ENCODE measurements around the gene NSMCE4A. TPM values are rescaled to one million over a fixed set of nuclear protein-coding genes. Genes with fewer than 3 reads are reported as not detected.

NSMCE4A gene
- total RNA-seq, 3 donors from 2014 or later = 50.2 to 69.8 (median 62.2) TPM

- peaks cover 11% of the 10 kb centered on the region for H3K9me3 ChIP-seq
- H3K4me1 ChIP-seq (ENCODE audit: low read depth) = no peaks in the 10 kb centered on the region
- H3K36me3 ChIP-seq (ENCODE audit: low read depth) = no peaks in the 10 kb centered on the region
- no peak for ATAC-seq
- no peak for TF ChIP-seq CTCF (IDR thresholded peaks at IDR 0.05)
- no peak for DNase-seq
- H3K4me3 ChIP-seq = no peak overlapping the region
- intact Hi-C loops (cut with DNase I, micrococcal nuclease) = no loop called here
Measured at GRCh38 chr10:121983852-121984251, 8.8 kb upstream of the NSMCE4A start.

GRCh38 chr10:121981346-121981745 is 6.3 kb upstream of the NSMCE4A start:
- ATAC-seq (no peak), DNase-seq (no peak)
- H3K9me3 ChIP-seq = peaks cover 11% of the 10 kb centered on the region
- no peaks in the 10 kb centered on the region for H3K36me3 ChIP-seq (ENCODE audit: low read depth)
- intact Hi-C loops (cut with DNase I, micrococcal nuclease) = no loop called here
- H3K4me1 ChIP-seq (ENCODE audit: low read depth) = no peaks in the 10 kb centered on the region
- H3K4me3 ChIP-seq = no peak overlapping the region
- TF ChIP-seq CTCF (IDR thresholded peaks at IDR 0.05) = no peak

- DNase-seq (no peak), ATAC-seq (no peak)
- TF ChIP-seq CTCF (IDR thresholded peaks at IDR 0.05) = no peak
- Histone ChIP-seq H3K9me3 (no peaks in the 10 kb centered on the region), H3K4me1 (ENCODE audit: low read depth) (peaks cover 5% of the 10 kb centered on the region), H3K4me3 (no peak overlapping the region), H3K36me3 (ENCODE audit: low read depth) (no peaks in the 10 kb centered on the region)
- intact Hi-C loops (cut with DNase I, micrococcal nuclease) = no loop called here
Measured at GRCh38 chr10:121978511-121978910, 3.5 kb upstream of the NSMCE4A start.

GRCh38 chr10:121976607-121977006 is 1.6 kb upstream of the NSMCE4A start:
- Histone ChIP-seq H3K4me1 (ENCODE audit: low read depth) (peaks cover 11% of the 10 kb centered on the region), H3K4me3 (no peak overlapping the region), H3K36me3 (ENCODE audit: low read depth) (no peaks in the 10 kb centered on the region), H3K9me3 (no peaks in the 10 kb centered on the region)
- ATAC-seq (no peak), DNase-seq (no peak)
- TF ChIP-seq CTCF (IDR thresholded peaks at IDR 0.05) = no peak
- intact Hi-C loops (cut with DNase I, micrococcal nuclease) = no loop called here

- no peaks in the 10 kb centered on the region for H3K9me3 ChIP-seq
- H3K36me3 ChIP-seq (ENCODE audit: low read depth) = no peaks in the 10 kb centered on the region
- intact Hi-C loops (cut with DNase I, micrococcal nuclease) = no loop called here
- H3K4me1 ChIP-seq (ENCODE audit: low read depth) = peaks cover 11% of the 10 kb centered on the region
- peak overlapping the region; percentile 83 for H3K4me3 ChIP-seq
- DNase-seq (no peak), ATAC-seq (peak; percentile 32)
- TF ChIP-seq CTCF (IDR thresholded peaks at IDR 0.05) = peak; percentile 72
Measured at GRCh38 chr10:121975295-121976086, 474 bp upstream of the NSMCE4A start.
